Calu3 (cell line): ENCODE results near the gene TRRAP. TPM values are rescaled to one million over a fixed set of nuclear protein-coding genes. Genes with fewer than 3 reads are reported as not detected.

Source experiments
- BruUV-seq: library from RNA; stranded (reverse); fragments of 400-500 nt; replicated peaks from 2 replicates; lab custom pipeline; 2021; lab: Mats Ljungman, UMichigan
- CTCF ChIA-PET: fragments of 300-600 bp; sonication (Branson Sonifier 250); formaldehyde crosslinking; loops from one replicate; lab custom pipeline; 2022; ENCODE audit warnings: antibody characterized with exemption; lab: Charles Lee
- DNase-seq: peaks from one replicate; pipeline ENCODE4 v3.0.0; 2022
- H3K27ac Mint-ChIP-seq: one replicate; pipeline ENCODE4 v1.8.0; 2022; ENCODE audit warnings: mixed read lengths; ENCODE audit not compliant: unreplicated experiment
- H3K27me3 Mint-ChIP-seq: one replicate; pipeline ENCODE4 v1.8.0; 2022; ENCODE audit warnings: mixed read lengths; ENCODE audit not compliant: unreplicated experiment
- H3K36me3 Mint-ChIP-seq: one replicate; pipeline ENCODE4 v1.8.0; 2022; ENCODE audit warnings: mild to moderate bottlenecking, moderate library complexity, mixed read lengths; ENCODE audit not compliant: insufficient read depth, unreplicated experiment
- H3K4me1 Mint-ChIP-seq: one replicate; pipeline ENCODE4 v1.8.0; 2022; ENCODE audit warnings: mild to moderate bottlenecking, low read depth, mixed read lengths; ENCODE audit not compliant: unreplicated experiment
- H3K4me3 Mint-ChIP-seq: one replicate; pipeline ENCODE4 v1.8.0; 2022; ENCODE audit warnings: mild to moderate bottlenecking, low read depth, moderate library complexity, mixed read lengths; ENCODE audit not compliant: unreplicated experiment
- H3K9me3 Mint-ChIP-seq: one replicate; pipeline ENCODE4 v1.8.0; 2022; ENCODE audit warnings: low read depth, mixed read lengths; ENCODE audit not compliant: unreplicated experiment
- intact Hi-C: fragments of 100-400 bp; cut with micrococcal nuclease; formaldehyde crosslinking; loops from one replicate; pipeline ENCODE4 v1.10.0; 2022; ENCODE audit not compliant: unreplicated experiment
- total RNA-seq: library from RNA; stranded (reverse); gene quantifications from 2 replicates; pipeline ENCODE4 v1.2.3, GENCODE V29; 2022
- TF ChIP-seq, protein P1 (sequence below): fragments of 200-600 bp; IDR thresholded peaks from one replicate; pipeline ENCODE4 v1.8.0; 2022; ENCODE audit warnings: antibody characterized with exemption; ENCODE audit not compliant: unreplicated experiment

TRRAP gene
- total RNA-seq, 1 experiment from 2014 or later = 30.9 TPM

DNA sequence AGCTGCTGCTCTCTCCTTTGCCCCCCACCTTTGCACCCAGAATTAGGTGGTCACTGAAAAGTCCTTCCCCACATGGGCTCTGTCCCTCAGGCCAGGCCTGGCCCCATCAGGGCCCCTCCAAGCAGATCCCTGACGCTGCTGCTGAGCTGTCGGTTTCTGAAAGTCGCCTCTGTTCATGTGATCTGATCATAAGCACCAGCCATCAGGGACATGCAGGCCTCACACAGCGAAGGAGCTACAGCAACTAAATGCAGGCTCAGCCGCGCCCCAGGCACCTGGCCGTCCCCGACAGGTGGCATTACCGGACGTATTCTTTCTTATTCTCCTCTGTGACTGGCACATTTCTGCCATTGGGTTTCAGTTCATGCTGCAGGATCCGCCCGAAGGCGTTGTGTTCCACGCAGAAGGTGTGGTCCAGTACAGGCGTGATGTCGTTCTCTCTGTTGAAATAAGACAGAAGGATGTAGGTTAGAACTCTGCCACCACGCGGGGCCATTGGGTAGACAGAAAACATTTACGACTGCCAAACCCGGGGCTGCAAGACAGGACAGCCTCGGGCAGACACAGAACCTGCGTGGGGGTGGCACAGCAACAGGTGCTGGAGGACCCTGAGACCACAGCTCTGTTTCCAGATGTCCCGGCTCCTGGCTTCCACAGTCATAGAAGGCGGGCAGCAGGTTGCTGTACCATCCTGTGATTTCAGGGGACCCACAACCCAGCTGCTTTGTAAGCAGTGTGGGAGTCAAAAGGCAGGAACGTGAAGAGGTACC, 159.9 kb downstream of the TRRAP start:
- BruUV-seq = no TSS peak

DNA sequence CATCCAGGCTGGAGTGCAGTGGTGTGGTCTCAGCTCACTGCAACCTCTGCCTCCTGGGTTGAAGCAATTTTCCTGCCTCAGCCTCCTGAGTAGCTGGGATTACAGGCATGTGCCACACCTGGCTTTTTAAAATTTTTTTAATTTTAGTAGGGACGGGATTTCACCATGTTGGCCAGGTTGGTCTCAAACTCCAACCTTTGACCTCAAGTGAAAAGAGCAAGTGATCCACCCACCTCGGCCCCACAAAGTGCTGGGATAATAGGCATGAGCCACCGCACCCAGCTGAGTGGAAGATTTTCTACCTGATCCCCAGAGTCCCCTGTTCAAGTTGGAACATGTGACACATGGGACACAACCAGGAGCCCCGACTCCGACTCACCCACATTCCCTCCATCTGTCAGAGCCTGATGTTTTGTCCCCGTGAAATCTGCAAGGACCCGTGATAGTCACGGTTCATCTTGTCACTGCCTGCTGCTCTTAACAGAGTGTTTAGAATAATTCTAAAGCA, 161.1 kb downstream of the TRRAP start:
- Mint-ChIP-seq H3K9me3 (no peaks in the 10 kb centered on the region), H3K36me3 (peaks cover 82% of the 10 kb centered on the region), H3K27ac (no peak overlapping the region), H3K4me3 (no peak overlapping the region), H3K4me1 (peaks cover 10% of the 10 kb centered on the region), H3K27me3 (no peaks in the 10 kb centered on the region)
- TF ChIP-seq, protein P1, sequence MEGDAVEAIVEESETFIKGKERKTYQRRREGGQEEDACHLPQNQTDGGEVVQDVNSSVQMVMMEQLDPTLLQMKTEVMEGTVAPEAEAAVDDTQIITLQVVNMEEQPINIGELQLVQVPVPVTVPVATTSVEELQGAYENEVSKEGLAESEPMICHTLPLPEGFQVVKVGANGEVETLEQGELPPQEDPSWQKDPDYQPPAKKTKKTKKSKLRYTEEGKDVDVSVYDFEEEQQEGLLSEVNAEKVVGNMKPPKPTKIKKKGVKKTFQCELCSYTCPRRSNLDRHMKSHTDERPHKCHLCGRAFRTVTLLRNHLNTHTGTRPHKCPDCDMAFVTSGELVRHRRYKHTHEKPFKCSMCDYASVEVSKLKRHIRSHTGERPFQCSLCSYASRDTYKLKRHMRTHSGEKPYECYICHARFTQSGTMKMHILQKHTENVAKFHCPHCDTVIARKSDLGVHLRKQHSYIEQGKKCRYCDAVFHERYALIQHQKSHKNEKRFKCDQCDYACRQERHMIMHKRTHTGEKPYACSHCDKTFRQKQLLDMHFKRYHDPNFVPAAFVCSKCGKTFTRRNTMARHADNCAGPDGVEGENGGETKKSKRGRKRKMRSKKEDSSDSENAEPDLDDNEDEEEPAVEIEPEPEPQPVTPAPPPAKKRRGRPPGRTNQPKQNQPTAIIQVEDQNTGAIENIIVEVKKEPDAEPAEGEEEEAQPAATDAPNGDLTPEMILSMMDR = no peak
- no TSS peak for BruUV-seq
- intact Hi-C loops = no loop called here
- no peak for DNase-seq
- CTCF ChIA-PET = no interaction called here

More for the DNA sequence above, 159.9 kb downstream of the TRRAP start:
- no peak for DNase-seq
- Mint-ChIP-seq H3K36me3 (peaks cover 70% of the 10 kb centered on the region), H3K4me3 (no peak overlapping the region), H3K27ac (no peak overlapping the region), H3K9me3 (no peaks in the 10 kb centered on the region), H3K27me3 (no peaks in the 10 kb centered on the region), H3K4me1 (peaks cover 10% of the 10 kb centered on the region)
- TF ChIP-seq, protein P1 = no peak
- CTCF ChIA-PET = no interaction called here
- intact Hi-C loops = no loop called here

DNA sequence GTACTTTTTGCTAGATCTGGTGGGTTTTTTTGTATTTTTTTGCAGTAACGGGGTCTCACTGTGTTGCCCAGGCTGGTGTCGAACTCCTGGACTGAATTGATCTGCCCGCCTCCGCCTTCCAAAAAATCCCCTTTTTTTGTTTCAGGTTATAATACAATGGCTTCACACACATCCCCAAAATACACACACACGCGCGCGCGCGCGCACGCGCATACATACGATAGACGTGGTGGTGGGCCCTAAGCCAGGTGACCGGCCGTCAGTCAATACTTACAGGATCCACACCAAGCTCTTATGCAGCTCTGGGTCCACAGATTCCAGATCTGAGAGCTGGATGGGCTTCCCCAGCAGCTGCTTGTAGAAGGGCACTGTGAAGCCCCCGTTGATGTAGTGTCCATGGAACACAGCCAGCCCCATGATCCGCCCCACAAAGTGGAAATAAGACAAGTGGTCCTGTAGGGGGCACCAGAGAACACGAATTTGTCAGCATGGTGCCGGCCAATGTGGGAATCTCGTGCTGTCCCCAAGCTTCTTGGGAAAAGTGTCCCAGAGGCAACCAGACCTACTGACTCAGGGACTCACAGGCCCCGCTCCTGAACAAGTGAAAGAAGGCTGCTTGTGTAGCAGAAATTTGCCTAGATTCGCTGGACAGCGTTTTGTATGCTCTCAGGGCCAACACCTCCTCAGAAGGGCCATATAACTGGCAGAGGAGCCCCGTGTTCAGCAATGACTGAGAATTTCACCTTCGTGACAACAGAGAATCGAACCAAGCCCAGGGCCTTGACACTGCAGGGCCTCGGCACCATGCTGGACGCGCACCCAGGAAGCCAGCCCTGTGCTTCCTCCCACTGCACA, 162.0 kb downstream of the TRRAP start:
- Mint-ChIP-seq H3K9me3 (no peaks in the 10 kb centered on the region), H3K27me3 (no peaks in the 10 kb centered on the region), H3K4me1 (peaks cover 10% of the 10 kb centered on the region), H3K4me3 (no peak overlapping the region), H3K27ac (peak overlapping the region; percentile 42), H3K36me3 (peaks cover 85% of the 10 kb centered on the region)
- intact Hi-C loops = loop anchor here (1.0 to 5.0 kb wide), 3 partner anchors 87 to 273 kb away; no protein-coding TSS in a partner anchor
- CTCF ChIA-PET = interaction anchor here (1.2 kb wide), 1 partner anchor 71 kb away, joined by 3 read pairs; no protein-coding TSS in a partner anchor
- DNase-seq = peak; percentile 80
- no TSS peak for BruUV-seq
- TF ChIP-seq, protein P1 = peak; percentile 42

DNA sequence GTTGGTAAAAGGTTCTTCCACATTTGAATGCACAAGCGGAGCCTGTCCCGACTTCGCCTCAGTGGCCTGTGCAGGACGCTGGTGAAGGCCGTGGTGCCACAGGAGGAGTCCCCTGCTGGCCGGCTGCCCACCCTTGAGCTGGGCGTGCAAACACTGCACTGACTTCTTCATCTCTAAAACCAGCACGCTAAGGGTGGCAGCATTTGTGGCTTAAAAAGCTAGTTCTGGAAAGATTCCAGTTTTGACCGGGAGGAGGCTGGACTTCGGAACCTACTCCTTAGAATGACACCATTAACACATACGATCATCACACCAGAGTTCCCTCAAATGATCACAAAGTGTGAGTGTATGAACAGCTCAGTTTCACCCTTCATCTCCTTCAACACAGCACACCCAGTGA, 163.2 kb downstream of the TRRAP start:
- intact Hi-C loops = loop anchor here (2.0 to 5.0 kb wide), 2 partner anchors 86 to 189 kb away; no protein-coding TSS in a partner anchor
- BruUV-seq = no TSS peak
- CTCF ChIA-PET = interaction anchor here (0.6 kb wide), 1 partner anchor 25 kb away, joined by 3 read pairs; no protein-coding TSS in a partner anchor
- H3K4me1 Mint-ChIP-seq = peaks cover 10% of the 10 kb centered on the region
- H3K9me3 Mint-ChIP-seq = no peaks in the 10 kb centered on the region
- H3K36me3 Mint-ChIP-seq = peaks cover 85% of the 10 kb centered on the region
- DNase-seq = no peak
- no peaks in the 10 kb centered on the region for H3K27me3 Mint-ChIP-seq
- peak overlapping the region; percentile 63 for H3K27ac Mint-ChIP-seq
- H3K4me3 Mint-ChIP-seq = no peak overlapping the region
- TF ChIP-seq, protein P1 = no peak
